HL-60 (cell line): ENCODE data around the gene ANKFN1.
A peak's percentile ranks its signal among the peaks of the same experiment; 100 is the strongest.

Experiments
- DNase-seq, 2 experiments: peaks; one replicate each; pipeline ENCODE4 v3.0.0-alpha.2; 2010 to 2020; ENCODE audit warnings: low read depth in 1 of 2, low spot score in 1 of 2
- H3K27ac ChIP-seq: fragments of 250-450 bp; sonication (Bioruptor Pico); replicated peaks from 2 replicates; pipeline ENCODE4 v1.5.1; 2020; ENCODE audit warnings: mild to moderate bottlenecking, moderate library complexity
- H3K27me3 ChIP-seq: fragments of 250-450 bp; sonication (Bioruptor Pico); 2 replicates; pipeline ENCODE4 v1.5.1; 2021; ENCODE audit warnings: mild to moderate bottlenecking, moderate library complexity; ENCODE audit not compliant: insufficient read depth, poor library complexity, severe bottlenecking
- H3K4me3 ChIP-seq: replicated peaks from 2 replicates; pipeline ENCODE4 v1.5.1; 2011; ENCODE audit warnings: mild to moderate bottlenecking, control low read depth, low read length; ENCODE audit not compliant: insufficient read depth
- GABPA ChIP-seq: IDR thresholded peaks from 2 replicates; pipeline ENCODE4 v1.6.1; 2012; ENCODE audit warnings: low read depth
- POLR2AphosphoS5 ChIP-seq: IDR thresholded peaks from 2 replicates; pipeline ENCODE4 v1.6.1; 2012; ENCODE audit warnings: low read depth
- SPI1 ChIP-seq: IDR thresholded peaks from 2 replicates; pipeline ENCODE4 v1.6.1; 2012; ENCODE audit warnings: low read depth, mild to moderate bottlenecking, borderline replicate concordance
- TF ChIP-seq, protein P1 (sequence below): IDR thresholded peaks from one replicate; pipeline ENCODE4 v1.5.1; 2011; ENCODE audit warnings: low read length, control low read depth, inconsistent platforms; ENCODE audit not compliant: insufficient read depth
- TF ChIP-seq, protein P2 (sequence below): IDR thresholded peaks from 2 replicates; pipeline ENCODE4 v1.6.1; 2012; ENCODE audit warnings: low read depth; ENCODE audit not compliant: insufficient replicate concordance

The ANKFN1 gene

DNA sequence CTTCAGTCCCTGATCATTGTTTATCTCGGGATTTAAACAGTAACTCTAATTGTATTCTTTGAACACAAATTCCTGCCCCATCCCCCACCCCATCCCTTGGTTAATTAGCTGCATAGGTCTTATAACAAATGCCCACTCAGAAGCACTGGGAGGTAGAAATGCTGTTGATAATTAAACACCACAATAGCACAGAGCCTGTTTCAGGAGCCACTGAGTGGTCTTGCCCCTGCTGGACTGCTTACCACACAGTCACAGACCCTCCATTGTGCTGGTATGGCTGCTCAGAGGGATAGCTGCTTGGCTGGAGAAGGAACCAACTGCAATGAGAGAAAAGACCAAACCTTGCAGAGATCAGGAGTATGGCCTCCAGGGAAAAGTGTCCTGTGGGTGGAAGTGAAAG, 214.1 kb downstream of the ANKFN1 start:
- H3K27ac ChIP-seq = no peak overlapping the region

DNA sequence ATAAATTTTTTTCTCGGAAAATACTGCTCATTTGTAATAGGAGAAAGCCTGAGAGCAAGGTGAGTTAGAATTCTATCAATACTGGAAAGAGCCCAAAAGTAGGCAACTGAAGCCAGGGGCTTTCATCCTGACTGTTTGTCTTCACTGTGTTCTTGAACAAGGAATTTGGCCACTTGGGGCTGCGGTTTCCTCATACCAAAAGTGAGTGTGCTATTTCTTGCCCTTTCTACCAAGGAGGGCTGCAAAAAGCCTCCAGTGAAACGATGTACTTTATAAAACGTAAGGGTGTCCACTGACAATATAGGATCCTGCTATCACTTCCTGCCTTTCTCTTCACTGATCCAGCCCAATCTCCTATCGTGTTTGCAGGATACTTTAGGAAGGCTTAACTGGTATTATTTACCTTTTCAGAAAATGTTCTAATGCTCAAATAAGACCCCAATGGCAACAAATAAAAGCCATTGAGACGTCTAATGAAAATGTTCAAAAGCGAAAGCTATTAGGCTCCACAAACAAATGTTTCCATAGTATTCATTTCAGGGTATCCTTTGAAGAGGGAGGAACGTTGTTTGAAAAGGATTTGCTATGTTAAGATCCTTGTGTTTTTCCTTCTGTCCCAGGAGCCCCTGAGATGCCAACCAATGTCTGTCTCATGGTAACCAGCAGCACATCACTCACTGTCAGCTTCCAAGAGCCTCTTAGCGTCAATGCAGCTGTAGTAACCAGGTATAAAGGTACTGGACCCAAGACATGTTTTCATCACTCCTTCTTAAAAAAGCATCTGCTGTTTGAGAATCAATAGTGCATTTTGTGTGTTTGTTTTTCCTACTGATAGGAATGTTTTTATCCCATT, 220.9 kb downstream of the ANKFN1 start:
- no peak for DNase-seq
- TF ChIP-seq, protein P1, sequence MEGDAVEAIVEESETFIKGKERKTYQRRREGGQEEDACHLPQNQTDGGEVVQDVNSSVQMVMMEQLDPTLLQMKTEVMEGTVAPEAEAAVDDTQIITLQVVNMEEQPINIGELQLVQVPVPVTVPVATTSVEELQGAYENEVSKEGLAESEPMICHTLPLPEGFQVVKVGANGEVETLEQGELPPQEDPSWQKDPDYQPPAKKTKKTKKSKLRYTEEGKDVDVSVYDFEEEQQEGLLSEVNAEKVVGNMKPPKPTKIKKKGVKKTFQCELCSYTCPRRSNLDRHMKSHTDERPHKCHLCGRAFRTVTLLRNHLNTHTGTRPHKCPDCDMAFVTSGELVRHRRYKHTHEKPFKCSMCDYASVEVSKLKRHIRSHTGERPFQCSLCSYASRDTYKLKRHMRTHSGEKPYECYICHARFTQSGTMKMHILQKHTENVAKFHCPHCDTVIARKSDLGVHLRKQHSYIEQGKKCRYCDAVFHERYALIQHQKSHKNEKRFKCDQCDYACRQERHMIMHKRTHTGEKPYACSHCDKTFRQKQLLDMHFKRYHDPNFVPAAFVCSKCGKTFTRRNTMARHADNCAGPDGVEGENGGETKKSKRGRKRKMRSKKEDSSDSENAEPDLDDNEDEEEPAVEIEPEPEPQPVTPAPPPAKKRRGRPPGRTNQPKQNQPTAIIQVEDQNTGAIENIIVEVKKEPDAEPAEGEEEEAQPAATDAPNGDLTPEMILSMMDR = no peak
- TF ChIP-seq POLR2AphosphoS5 (no peak), SPI1 (no peak), GABPA (no peak)
- TF ChIP-seq, protein P2, sequence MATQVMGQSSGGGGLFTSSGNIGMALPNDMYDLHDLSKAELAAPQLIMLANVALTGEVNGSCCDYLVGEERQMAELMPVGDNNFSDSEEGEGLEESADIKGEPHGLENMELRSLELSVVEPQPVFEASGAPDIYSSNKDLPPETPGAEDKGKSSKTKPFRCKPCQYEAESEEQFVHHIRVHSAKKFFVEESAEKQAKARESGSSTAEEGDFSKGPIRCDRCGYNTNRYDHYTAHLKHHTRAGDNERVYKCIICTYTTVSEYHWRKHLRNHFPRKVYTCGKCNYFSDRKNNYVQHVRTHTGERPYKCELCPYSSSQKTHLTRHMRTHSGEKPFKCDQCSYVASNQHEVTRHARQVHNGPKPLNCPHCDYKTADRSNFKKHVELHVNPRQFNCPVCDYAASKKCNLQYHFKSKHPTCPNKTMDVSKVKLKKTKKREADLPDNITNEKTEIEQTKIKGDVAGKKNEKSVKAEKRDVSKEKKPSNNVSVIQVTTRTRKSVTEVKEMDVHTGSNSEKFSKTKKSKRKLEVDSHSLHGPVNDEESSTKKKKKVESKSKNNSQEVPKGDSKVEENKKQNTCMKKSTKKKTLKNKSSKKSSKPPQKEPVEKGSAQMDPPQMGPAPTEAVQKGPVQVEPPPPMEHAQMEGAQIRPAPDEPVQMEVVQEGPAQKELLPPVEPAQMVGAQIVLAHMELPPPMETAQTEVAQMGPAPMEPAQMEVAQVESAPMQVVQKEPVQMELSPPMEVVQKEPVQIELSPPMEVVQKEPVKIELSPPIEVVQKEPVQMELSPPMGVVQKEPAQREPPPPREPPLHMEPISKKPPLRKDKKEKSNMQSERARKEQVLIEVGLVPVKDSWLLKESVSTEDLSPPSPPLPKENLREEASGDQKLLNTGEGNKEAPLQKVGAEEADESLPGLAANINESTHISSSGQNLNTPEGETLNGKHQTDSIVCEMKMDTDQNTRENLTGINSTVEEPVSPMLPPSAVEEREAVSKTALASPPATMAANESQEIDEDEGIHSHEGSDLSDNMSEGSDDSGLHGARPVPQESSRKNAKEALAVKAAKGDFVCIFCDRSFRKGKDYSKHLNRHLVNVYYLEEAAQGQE = no peak
- Histone ChIP-seq H3K27me3 (peaks cover 6% of the 10 kb centered on the region), H3K27ac (no peak overlapping the region), H3K4me3 (no peak overlapping the region)

More for the DNA sequence above, 214.1 kb downstream of the ANKFN1 start:
- Histone ChIP-seq H3K4me3 (no peak overlapping the region), H3K27me3 (peaks cover 6% of the 10 kb centered on the region)
- no peak for TF ChIP-seq SPI1
- no peak for TF ChIP-seq GABPA
- TF ChIP-seq, protein P2 = no peak
- TF ChIP-seq, protein P1 = no peak
- no peak for DNase-seq

DNA sequence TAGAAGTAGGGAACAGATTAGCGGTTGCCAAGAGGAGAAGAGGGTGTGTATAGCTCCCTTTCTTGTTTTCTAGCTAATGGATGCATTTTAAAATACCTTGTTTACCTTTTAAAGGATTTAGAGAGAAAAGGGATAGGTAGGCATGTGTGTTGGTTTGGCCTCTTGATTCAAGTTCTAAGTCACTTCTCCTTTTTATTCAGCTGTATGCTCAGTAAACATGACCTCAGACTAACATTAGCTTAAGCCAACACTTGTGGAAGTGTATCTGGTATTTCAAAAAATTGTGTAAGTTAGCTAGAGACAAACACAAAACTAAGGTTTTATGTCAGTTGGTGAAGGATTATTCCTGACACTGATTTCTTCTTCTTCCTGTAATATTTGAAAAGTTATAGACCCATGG, 236.1 kb downstream of the ANKFN1 start:
- DNase-seq = no peak
- TF ChIP-seq SPI1 (peak; percentile 85), POLR2AphosphoS5 (no peak)
- TF ChIP-seq, protein P2 = no peak
- Histone ChIP-seq H3K27me3 (no peaks in the 10 kb centered on the region), H3K4me3 (no peak overlapping the region), H3K27ac (no peak overlapping the region)
